Epithelial cell of proximal tubule (primary cell): ENCODE measurements around the gene OCA2. TPM values are rescaled to one million over a fixed set of nuclear protein-coding genes. Genes with fewer than 3 reads are reported as not detected.

ENCODE experiments used
- DNase-seq: peaks from one replicate; pipeline ENCODE4 v3.0.0-alpha.2; 2011; ENCODE audit warnings: low read depth
- H3K4me3 ChIP-seq: 2 replicates; pipeline ENCODE4 v1.5.1; 2011; ENCODE audit warnings: low read depth, mild to moderate bottlenecking, low read length
- CTCF ChIP-seq: conservative IDR thresholded peaks from 2 replicates; pipeline ENCODE4 v1.5.1; 2012; ENCODE audit warnings: low read depth, mild to moderate bottlenecking, low read length
- total RNA-seq: library from RNA; depleted of rRNA; stranded (reverse); fragments of >200 nt; gene quantifications from 2 replicates; pipeline ENCODE4 v1.2.3, GENCODE V29; 2015

The OCA2 gene
- total RNA-seq, 1 donor from 2014 or later = not detected

GRCh38 chr15:28078191-28078719 is 20.9 kb downstream of the OCA2 start:
- no peak overlapping the region for H3K4me3 ChIP-seq
- no peak for TF ChIP-seq CTCF
- DNase-seq = no peak

GRCh38 chr15:28075573-28075972 is 23.5 kb downstream of the OCA2 start:
- H3K4me3 ChIP-seq = no peak overlapping the region
- TF ChIP-seq CTCF = no peak
- DNase-seq = no peak

GRCh38 chr15:28068930-28069329 is 30.2 kb downstream of the OCA2 start:
- no peak for TF ChIP-seq CTCF
- H3K4me3 ChIP-seq = no peak overlapping the region
- DNase-seq = no peak

GRCh38 chr15:28066231-28066630 is 32.9 kb downstream of the OCA2 start:
- no peak overlapping the region for H3K4me3 ChIP-seq
- no peak for TF ChIP-seq CTCF
- DNase-seq = no peak

GRCh38 chr15:28060005-28060404 is 39.1 kb downstream of the OCA2 start:
- H3K4me3 ChIP-seq = no peak overlapping the region
- DNase-seq = no peak
- TF ChIP-seq CTCF = no peak

- TF ChIP-seq CTCF = no peak
- H3K4me3 ChIP-seq = no peak overlapping the region
- DNase-seq = no peak
Observed at GRCh38 chr15:28058082-28058481, 41.0 kb downstream of the OCA2 start.

- no peak overlapping the region for H3K4me3 ChIP-seq
- TF ChIP-seq CTCF = no peak
- no peak for DNase-seq
Observed at GRCh38 chr15:28051955-28052633, 47.0 kb downstream of the OCA2 start.
